Measurements from ENCODE around the gene LRRC45.

GRCh38 chr17:82048571-82048971 is 25.5 kb downstream of the LRRC45 start:
- TF ChIP-seq POLR2A (IDR thresholded peaks at IDR 0.05; ENCODE audit: low read depth, low read length) (no peak), POLR2AphosphoS5 (IDR thresholded peaks at IDR 0.05; ENCODE audit: insufficient read depth, low read depth, low read length) (no peak), EZH2 (IDR thresholded peaks at IDR 0.05; ENCODE audit: borderline replicate concordance, low read depth, low read length, severe bottlenecking) (no peak), CTCF (IDR thresholded peaks at IDR 0.05; ENCODE audit: extremely low read depth in 1 of 2, insufficient read depth in 1 of 2, low read depth in 1 of 2, low read length in 2 of 2) (no peak), MYC (IDR thresholded peaks at IDR 0.05; ENCODE audit: low read depth, low read length) (no peak), JUN (IDR thresholded peaks at IDR 0.05; ENCODE audit: borderline replicate concordance, insufficient read depth, insufficient read length, low read depth) (no peak), MAX (IDR thresholded peaks at IDR 0.05; ENCODE audit: insufficient read depth, insufficient read length) (no peak), GATA2 (IDR thresholded peaks at IDR 0.05; ENCODE audit: insufficient read depth, insufficient read length, low read depth, low read length) (no peak), FOS (IDR thresholded peaks at IDR 0.05; ENCODE audit: borderline replicate concordance, insufficient read depth, low read length) (no peak)

Measured in endothelial cell of umbilical vein (primary cell).